ENCODE data around the gene MUC5B. TPM values are rescaled to one million over a fixed set of nuclear protein-coding genes. Genes with fewer than 3 reads are reported as not detected.

The MUC5B gene
- total RNA-seq, 1 donor from 2014 or later, result not detected

GRCh38 chr11:1194977-1195681 is 27.7 kb upstream of the MUC5B start:
- H2AFZ ChIP-seq (ENCODE audit: low read depth, low read length), result no peak overlapping the region
- H3K27me3 ChIP-seq (ENCODE audit: insufficient read depth, low read length), result no peaks in the 10 kb centered on the region
- no peak overlapping the region for H3K4me3 ChIP-seq (ENCODE audit: insufficient read depth, low read depth, low read length)
- H3K27ac ChIP-seq (ENCODE audit: low read depth, low read length), result no peak overlapping the region
- no peaks in the 10 kb centered on the region for H3K4me1 ChIP-seq (ENCODE audit: insufficient read depth, low read length)
- Mint-ChIP-seq H3K27ac (ENCODE audit: unreplicated experiment) (no peak overlapping the region), H3K4me3 (ENCODE audit: unreplicated experiment) (no peak overlapping the region), H3K9me3 (ENCODE audit: unreplicated experiment) (peaks cover 5% of the 10 kb centered on the region), H3K36me3 (ENCODE audit: low read depth, unreplicated experiment) (peaks cover 2% of the 10 kb centered on the region), H3K27me3 (ENCODE audit: low read depth, unreplicated experiment) (peaks cover 10% of the 10 kb centered on the region), H3K4me1 (ENCODE audit: low read depth, unreplicated experiment) (no peaks in the 10 kb centered on the region)
- FAIRE-seq (no peak), DNase-seq (ENCODE audit: low read depth) (no peak)
- H3K9me3 ChIP-seq (ENCODE audit: insufficient read depth, low read depth, low read length), result peaks cover 3% of the 10 kb centered on the region
- H3K9ac ChIP-seq (ENCODE audit: low read length), result no peak overlapping the region
- H3K36me3 ChIP-seq (ENCODE audit: insufficient read depth, low read length), result no peaks in the 10 kb centered on the region
- H4K20me1 ChIP-seq (ENCODE audit: insufficient read depth, low read length), result no peaks in the 10 kb centered on the region
- TF ChIP-seq CTCF (IDR thresholded peaks at IDR 0.05; ENCODE audit: insufficient read depth, low read depth, low read length) (no peak), EZH2 (IDR thresholded peaks at IDR 0.05; ENCODE audit: insufficient read depth, low read length) (no peak)
- no peak overlapping the region for H3K4me2 ChIP-seq (ENCODE audit: low read length)
- H3K79me2 ChIP-seq (ENCODE audit: insufficient read depth, low read length), result no peaks in the 10 kb centered on the region

DNA sequence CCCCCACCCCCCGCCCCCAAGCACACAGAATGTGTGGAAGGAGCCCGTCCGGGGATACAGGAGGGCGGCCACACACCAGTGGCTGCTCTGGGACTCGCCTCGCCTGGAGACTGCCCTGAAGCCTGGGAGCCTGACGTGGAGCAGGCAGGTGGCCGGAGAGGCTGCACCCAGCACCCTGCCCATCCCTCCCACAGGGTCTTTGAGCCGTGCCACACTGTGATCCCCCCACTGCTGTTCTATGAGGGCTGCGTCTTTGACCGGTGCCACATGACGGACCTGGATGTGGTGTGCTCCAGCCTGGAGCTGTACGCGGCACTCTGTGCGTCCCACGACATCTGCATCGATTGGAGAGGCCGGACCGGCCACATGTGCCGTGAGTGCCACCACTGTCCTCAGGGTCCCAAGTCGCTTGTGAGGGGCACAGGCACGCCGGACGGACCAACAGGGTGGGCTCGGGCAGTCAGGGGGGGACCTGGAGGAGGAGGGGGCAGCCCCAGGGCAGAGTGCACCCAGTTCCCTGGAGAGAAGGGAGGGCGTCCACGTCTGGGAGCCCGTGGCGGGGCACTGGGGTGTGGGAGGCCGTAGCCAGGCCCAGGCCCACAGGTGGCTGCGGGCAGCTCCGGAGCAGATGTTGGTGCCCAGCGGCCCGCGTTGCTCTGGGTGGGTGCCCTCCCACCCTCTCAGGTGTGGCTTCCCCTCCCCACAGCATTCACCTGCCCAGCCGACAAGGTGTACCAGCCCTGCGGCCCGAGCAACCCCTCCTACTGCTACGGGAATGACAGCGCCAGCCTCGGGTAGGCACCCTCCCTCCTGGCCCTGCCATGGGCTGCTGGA is 27.0 kb upstream of the MUC5B start:
- Mint-ChIP-seq H3K4me1 (ENCODE audit: low read depth, unreplicated experiment) (no peaks in the 10 kb centered on the region), H3K4me3 (ENCODE audit: unreplicated experiment) (no peak overlapping the region), H3K27me3 (ENCODE audit: low read depth, unreplicated experiment) (peaks cover 10% of the 10 kb centered on the region), H3K9me3 (ENCODE audit: unreplicated experiment) (peaks cover 5% of the 10 kb centered on the region), H3K27ac (ENCODE audit: unreplicated experiment) (no peak overlapping the region), H3K36me3 (ENCODE audit: low read depth, unreplicated experiment) (peaks cover 2% of the 10 kb centered on the region)
- Histone ChIP-seq H3K27me3 (ENCODE audit: insufficient read depth, low read length) (no peaks in the 10 kb centered on the region), H3K9ac (ENCODE audit: low read length) (no peak overlapping the region), H2AFZ (ENCODE audit: low read depth, low read length) (no peak overlapping the region), H3K79me2 (ENCODE audit: insufficient read depth, low read length) (no peaks in the 10 kb centered on the region), H3K4me1 (ENCODE audit: insufficient read depth, low read length) (no peaks in the 10 kb centered on the region), H3K27ac (ENCODE audit: low read depth, low read length) (no peak overlapping the region), H3K4me3 (ENCODE audit: insufficient read depth, low read depth, low read length) (no peak overlapping the region), H3K36me3 (ENCODE audit: insufficient read depth, low read length) (no peaks in the 10 kb centered on the region), H3K4me2 (ENCODE audit: low read length) (no peak overlapping the region), H4K20me1 (ENCODE audit: insufficient read depth, low read length) (no peaks in the 10 kb centered on the region), H3K9me3 (ENCODE audit: insufficient read depth, low read depth, low read length) (no peaks in the 10 kb centered on the region)
- DNase-seq (ENCODE audit: low read depth), result no peak
- TF ChIP-seq EZH2 (IDR thresholded peaks at IDR 0.05; ENCODE audit: insufficient read depth, low read length) (no peak), CTCF (IDR thresholded peaks at IDR 0.05; ENCODE audit: insufficient read depth, low read depth, low read length) (no peak)
- FAIRE-seq, result no peak

Data from astrocyte (in vitro differentiated cells and primary cell).